Activated naive CD8-positive, alpha-beta T cell (primary cell): ENCODE measurements around the gene STK40.
A peak's percentile ranks its signal among the peaks of the same experiment; 100 is the strongest.

Experiments
- H3K27ac Mint-ChIP-seq: one replicate; pipeline ENCODE4 v1.8.0; 2021; ENCODE audit warnings: mixed read lengths
- H3K27me3 Mint-ChIP-seq: one replicate; pipeline ENCODE4 v1.8.0; 2021; ENCODE audit warnings: mixed read lengths
- H3K36me3 Mint-ChIP-seq: one replicate; pipeline ENCODE4 v1.8.0; 2021; ENCODE audit warnings: mixed read lengths
- H3K4me1 Mint-ChIP-seq: one replicate; pipeline ENCODE4 v1.8.0; 2021; ENCODE audit warnings: low read depth, mixed read lengths
- H3K4me3 Mint-ChIP-seq: one replicate; pipeline ENCODE4 v1.8.0; 2021; ENCODE audit warnings: mild to moderate bottlenecking, mixed read lengths
- H3K9me3 Mint-ChIP-seq: one replicate; pipeline ENCODE4 v1.8.0; 2021; ENCODE audit warnings: low read depth, mixed read lengths

Gene STK40

DNA sequence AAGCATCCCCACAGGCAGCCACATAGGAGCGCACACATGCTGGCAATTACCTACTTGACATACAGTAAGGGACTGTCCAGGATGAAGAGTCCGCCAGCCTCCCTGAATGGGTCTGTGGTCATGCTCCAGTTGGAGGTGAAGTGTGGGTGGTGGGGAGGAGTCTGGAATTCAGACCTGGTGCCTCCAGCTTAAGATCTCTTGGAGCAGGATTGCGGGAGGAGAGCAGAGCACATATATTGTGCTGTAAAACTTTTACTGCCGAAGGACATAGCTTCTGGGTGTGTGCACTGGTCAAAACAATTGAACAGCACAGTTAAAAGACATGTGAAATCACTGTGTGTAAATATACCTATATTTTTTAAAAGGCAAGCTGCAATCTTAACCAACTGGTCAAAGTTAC lies 17.9 kb downstream of the STK40 start:
- H3K4me3 Mint-ChIP-seq: no peak overlapping the region
- no peaks in the 10 kb centered on the region for H3K36me3 Mint-ChIP-seq
- peaks cover 54% of the 10 kb centered on the region for H3K4me1 Mint-ChIP-seq
- no peaks in the 10 kb centered on the region for H3K27me3 Mint-ChIP-seq
- H3K27ac Mint-ChIP-seq: peak overlapping the region; percentile 88
- no peaks in the 10 kb centered on the region for H3K9me3 Mint-ChIP-seq

GRCh38 chr1:36367066-36367465 lies 18.7 kb downstream of the STK40 start:
- H3K27me3 Mint-ChIP-seq: no peaks in the 10 kb centered on the region
- no peaks in the 10 kb centered on the region for H3K36me3 Mint-ChIP-seq
- no peak overlapping the region for H3K4me3 Mint-ChIP-seq
- H3K27ac Mint-ChIP-seq: peak overlapping the region; percentile 88
- H3K9me3 Mint-ChIP-seq: no peaks in the 10 kb centered on the region
- peaks cover 50% of the 10 kb centered on the region for H3K4me1 Mint-ChIP-seq

- no peaks in the 10 kb centered on the region for H3K27me3 Mint-ChIP-seq
- H3K36me3 Mint-ChIP-seq: no peaks in the 10 kb centered on the region
- peak overlapping the region; percentile 88 for H3K27ac Mint-ChIP-seq
- H3K4me1 Mint-ChIP-seq: peaks cover 50% of the 10 kb centered on the region
- no peaks in the 10 kb centered on the region for H3K9me3 Mint-ChIP-seq
- H3K4me3 Mint-ChIP-seq: peak overlapping the region; percentile 20
Observed at GRCh38 chr1:36366091-36366661, 19.5 kb downstream of the STK40 start.

GRCh38 chr1:36365381-36365780 lies 20.3 kb downstream of the STK40 start:
- Mint-ChIP-seq H3K36me3 (no peaks in the 10 kb centered on the region), H3K4me3 (no peak overlapping the region), H3K27me3 (no peaks in the 10 kb centered on the region), H3K27ac (peak overlapping the region; percentile 88), H3K9me3 (no peaks in the 10 kb centered on the region), H3K4me1 (peaks cover 49% of the 10 kb centered on the region)

GRCh38 chr1:36359911-36360550 lies 25.7 kb downstream of the STK40 start:
- no peak overlapping the region for H3K4me3 Mint-ChIP-seq
- H3K27ac Mint-ChIP-seq: peak overlapping the region; percentile 72
- no peaks in the 10 kb centered on the region for H3K27me3 Mint-ChIP-seq
- peaks cover 4% of the 10 kb centered on the region for H3K36me3 Mint-ChIP-seq
- no peaks in the 10 kb centered on the region for H3K9me3 Mint-ChIP-seq
- peaks cover 10% of the 10 kb centered on the region for H3K4me1 Mint-ChIP-seq

DNA sequence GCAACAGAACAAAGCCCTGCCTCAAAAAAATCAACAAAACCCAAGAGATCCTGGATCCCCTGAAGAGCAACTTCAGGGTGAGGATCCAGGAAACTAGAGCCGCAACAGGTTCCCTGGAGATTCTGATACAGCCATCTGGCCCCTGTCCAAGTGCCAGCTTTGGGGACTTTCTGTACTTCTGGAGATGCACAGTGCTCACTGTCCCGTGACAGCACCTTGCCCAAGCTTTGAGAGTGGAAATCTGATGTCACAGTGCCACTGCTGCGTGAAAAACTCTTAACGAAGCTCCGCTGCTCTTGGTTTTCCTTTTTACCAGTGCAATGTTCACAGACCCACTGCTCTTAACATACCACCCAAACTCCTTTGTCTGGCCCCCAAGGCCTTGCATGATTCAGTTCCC lies 26.3 kb downstream of the STK40 start:
- peaks cover 4% of the 10 kb centered on the region for H3K36me3 Mint-ChIP-seq
- H3K27me3 Mint-ChIP-seq: no peaks in the 10 kb centered on the region
- H3K4me1 Mint-ChIP-seq: peaks cover 9% of the 10 kb centered on the region
- no peaks in the 10 kb centered on the region for H3K9me3 Mint-ChIP-seq
- H3K4me3 Mint-ChIP-seq: no peak overlapping the region
- H3K27ac Mint-ChIP-seq: peak overlapping the region; percentile 72

GRCh38 chr1:36358514-36359084 lies 27.1 kb downstream of the STK40 start:
- Mint-ChIP-seq H3K9me3 (no peaks in the 10 kb centered on the region), H3K4me1 (peaks cover 9% of the 10 kb centered on the region), H3K27ac (no peak overlapping the region), H3K4me3 (no peak overlapping the region), H3K36me3 (peaks cover 6% of the 10 kb centered on the region), H3K27me3 (no peaks in the 10 kb centered on the region)

DNA sequence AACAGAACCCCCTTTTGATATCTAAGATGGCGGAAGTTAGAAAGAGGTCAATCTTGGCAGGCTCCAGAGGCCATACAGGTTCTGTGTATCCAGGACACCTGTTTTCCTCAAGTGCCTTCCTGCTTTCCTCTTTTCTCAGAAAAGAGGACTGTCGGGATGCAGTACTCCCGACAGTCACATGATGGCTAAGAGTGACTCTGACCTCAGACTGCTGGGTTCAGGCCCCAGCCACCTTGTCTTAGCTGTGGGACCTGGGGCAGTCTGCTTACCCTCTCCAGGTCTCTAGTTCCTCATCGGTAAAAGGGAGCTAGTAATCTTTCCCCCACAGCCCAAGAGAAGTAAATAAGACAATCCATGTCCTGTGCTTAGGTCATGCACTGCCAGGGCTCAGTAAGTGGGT lies 29.9 kb downstream of the STK40 start:
- Mint-ChIP-seq H3K27ac (no peak overlapping the region), H3K4me1 (peaks cover 23% of the 10 kb centered on the region), H3K4me3 (no peak overlapping the region), H3K27me3 (no peaks in the 10 kb centered on the region), H3K9me3 (no peaks in the 10 kb centered on the region), H3K36me3 (peaks cover 8% of the 10 kb centered on the region)

DNA sequence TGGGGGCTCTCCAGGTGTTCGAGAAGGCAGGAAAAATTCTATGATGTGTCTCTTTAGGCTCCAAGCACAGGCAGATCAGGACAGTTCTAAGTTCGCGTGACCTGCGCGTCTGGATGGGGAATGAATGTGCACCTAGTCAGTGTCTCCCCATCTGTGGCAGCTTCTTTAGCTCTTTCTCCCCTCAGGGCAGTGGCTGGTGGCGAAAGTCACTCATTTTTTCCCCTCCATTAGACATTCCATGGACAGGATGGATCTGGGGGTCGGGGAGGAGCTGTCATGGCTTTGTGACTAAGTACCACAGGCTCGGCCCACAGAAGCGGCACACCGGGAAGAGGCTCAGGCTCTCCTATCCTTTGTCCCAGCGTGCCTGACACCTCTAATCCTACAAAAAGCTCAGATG lies 31.2 kb downstream of the STK40 start:
- no peaks in the 10 kb centered on the region for H3K27me3 Mint-ChIP-seq
- H3K27ac Mint-ChIP-seq: no peak overlapping the region
- H3K9me3 Mint-ChIP-seq: no peaks in the 10 kb centered on the region
- H3K36me3 Mint-ChIP-seq: peaks cover 8% of the 10 kb centered on the region
- H3K4me3 Mint-ChIP-seq: no peak overlapping the region
- peaks cover 24% of the 10 kb centered on the region for H3K4me1 Mint-ChIP-seq

DNA sequence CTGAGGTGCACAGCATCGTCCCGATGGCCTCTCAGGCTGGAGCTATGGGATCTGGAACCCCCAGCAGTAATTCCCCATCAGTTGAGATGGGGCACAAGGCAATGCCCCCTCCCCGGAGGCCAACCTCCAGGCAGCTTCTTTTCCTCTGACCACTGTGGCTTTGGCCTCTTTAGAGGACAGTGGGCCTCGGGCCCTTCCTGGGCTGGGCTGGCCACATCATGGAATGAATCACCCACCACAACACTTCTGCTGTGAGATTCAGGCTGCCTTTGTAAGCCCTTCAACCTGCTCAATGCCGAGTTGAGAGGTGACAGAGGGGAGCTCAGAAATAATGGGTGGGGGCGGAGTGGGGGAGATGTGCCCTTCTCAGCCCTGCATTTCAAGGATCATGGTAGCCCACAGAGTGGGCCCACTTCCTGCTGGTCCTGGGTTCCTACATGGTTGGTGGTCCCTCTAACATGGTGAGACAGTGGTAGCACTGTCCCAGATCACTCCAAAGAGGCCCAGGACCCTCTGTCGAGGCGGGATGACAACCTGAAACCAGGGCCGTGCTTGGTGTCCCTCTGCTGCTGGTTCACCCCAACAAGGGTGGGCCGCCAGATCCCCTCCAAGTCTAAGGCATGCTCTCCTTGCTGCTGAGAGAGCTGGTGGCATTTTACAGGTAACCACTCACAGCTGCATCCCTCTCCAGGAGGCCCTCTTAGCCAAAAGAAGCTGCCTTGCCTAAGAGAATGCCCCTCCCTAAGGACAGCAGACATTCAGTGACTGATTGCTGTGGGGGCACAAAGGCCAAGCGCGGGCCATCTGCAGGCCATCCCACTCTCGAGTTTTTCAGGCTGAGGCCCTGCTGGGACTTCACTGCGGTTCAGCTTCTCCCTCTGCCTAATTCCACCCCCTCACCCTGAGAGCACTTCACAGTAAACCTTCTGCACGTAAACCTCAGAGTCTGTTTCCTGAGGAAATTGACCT lies 32.5 kb downstream of the STK40 start:
- H3K27ac Mint-ChIP-seq: no peak overlapping the region
- H3K36me3 Mint-ChIP-seq: peaks cover 8% of the 10 kb centered on the region
- no peaks in the 10 kb centered on the region for H3K9me3 Mint-ChIP-seq
- no peak overlapping the region for H3K4me3 Mint-ChIP-seq
- H3K27me3 Mint-ChIP-seq: no peaks in the 10 kb centered on the region
- peaks cover 24% of the 10 kb centered on the region for H3K4me1 Mint-ChIP-seq

DNA sequence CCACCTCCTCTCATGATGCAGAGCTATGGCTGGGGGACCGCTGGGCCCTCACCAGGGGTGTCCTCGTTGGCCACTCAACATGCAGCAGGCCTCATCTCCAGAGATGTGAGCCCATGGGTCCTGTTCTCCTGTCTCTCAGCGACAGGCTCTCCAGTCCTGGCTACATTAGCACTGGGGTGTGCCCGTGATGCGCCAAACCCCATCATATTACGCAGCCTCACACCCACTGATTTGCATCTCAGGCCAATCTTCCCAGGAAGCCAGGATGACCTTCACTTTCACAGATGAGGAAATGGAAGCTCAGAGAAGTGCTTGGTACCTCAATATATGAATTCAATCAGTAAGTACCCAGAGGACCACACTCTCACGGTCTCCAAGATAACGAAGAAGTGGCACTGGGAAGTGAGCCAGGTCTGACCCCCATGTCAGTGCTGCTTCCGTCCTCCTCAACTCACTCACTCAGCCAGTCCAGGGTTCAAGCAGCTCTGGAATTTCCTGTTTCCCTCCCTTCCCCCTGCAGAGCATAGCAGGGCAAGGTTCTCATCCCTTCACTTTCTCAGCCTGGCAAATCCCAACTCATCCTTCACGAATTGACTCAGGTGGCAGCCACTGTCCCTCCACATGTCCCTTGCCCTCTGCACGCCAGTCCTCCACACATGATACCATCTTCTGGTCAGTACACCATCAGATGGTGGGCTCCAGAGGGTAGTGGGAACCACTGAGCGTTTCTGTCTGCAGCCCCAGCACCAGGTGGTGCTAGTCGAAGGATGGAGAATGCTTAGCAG lies 33.4 kb downstream of the STK40 start:
- H3K4me1 Mint-ChIP-seq: peaks cover 24% of the 10 kb centered on the region
- H3K27ac Mint-ChIP-seq: no peak overlapping the region
- H3K9me3 Mint-ChIP-seq: no peaks in the 10 kb centered on the region
- no peak overlapping the region for H3K4me3 Mint-ChIP-seq
- H3K27me3 Mint-ChIP-seq: no peaks in the 10 kb centered on the region
- peaks cover 8% of the 10 kb centered on the region for H3K36me3 Mint-ChIP-seq

- no peaks in the 10 kb centered on the region for H3K27me3 Mint-ChIP-seq
- peak overlapping the region; percentile 38 for H3K4me3 Mint-ChIP-seq
- no peaks in the 10 kb centered on the region for H3K9me3 Mint-ChIP-seq
- H3K27ac Mint-ChIP-seq: peak overlapping the region; percentile 72
- H3K4me1 Mint-ChIP-seq: peaks cover 24% of the 10 kb centered on the region
- H3K36me3 Mint-ChIP-seq: peaks cover 8% of the 10 kb centered on the region
Observed at GRCh38 chr1:36351227-36351977, 34.3 kb downstream of the STK40 start.

- Mint-ChIP-seq H3K9me3 (no peaks in the 10 kb centered on the region), H3K27me3 (no peaks in the 10 kb centered on the region), H3K4me3 (peak overlapping the region; percentile 38), H3K4me1 (peaks cover 24% of the 10 kb centered on the region), H3K27ac (peak overlapping the region; percentile 72), H3K36me3 (peaks cover 6% of the 10 kb centered on the region)
Observed at GRCh38 chr1:36350659-36351226, 35.0 kb downstream of the STK40 start.
